ENCODE results near the gene SFTPA2. TPM values are rescaled to one million over a fixed set of nuclear protein-coding genes. Genes with fewer than 3 reads are reported as not detected.
"Not testable (repeated sequence)": the region's sequence is repeated elsewhere in the genome, so short reads cannot be mapped to it uniquely, and the experiment has no call there.

The SFTPA2 gene
- total RNA-seq, 2 donors from 2014 or later = not detected

GRCh38 chr10:79542626-79543025 lies 17.6 kb downstream of the SFTPA2 start:
- no peak for ATAC-seq (replicated peaks)
- Mint-ChIP-seq H3K27ac (peak overlapping the region; percentile 4), H3K4me3 (no peak overlapping the region), H3K36me3 (ENCODE audit: low read depth) (no peaks in the 10 kb centered on the region), H3K4me1 (peaks cover 14% of the 10 kb centered on the region), H3K9me3 (no peaks in the 10 kb centered on the region), H3K27me3 (no peaks in the 10 kb centered on the region)

GRCh38 chr10:79540930-79541329 lies 19.3 kb downstream of the SFTPA2 start:
- H3K4me1 Mint-ChIP-seq; H3K9me3 Mint-ChIP-seq; H3K27ac Mint-ChIP-seq; H3K36me3 Mint-ChIP-seq (ENCODE audit: low read depth); H3K4me3 Mint-ChIP-seq; H3K27me3 Mint-ChIP-seq: not testable (repeated sequence)
- peak; percentile 95 for ATAC-seq (replicated peaks)

GRCh38 chr10:79538311-79538710 lies 21.9 kb downstream of the SFTPA2 start:
- H3K36me3 Mint-ChIP-seq (ENCODE audit: low read depth); ATAC-seq (replicated peaks); H3K4me1 Mint-ChIP-seq; H3K27ac Mint-ChIP-seq; H3K4me3 Mint-ChIP-seq; H3K27me3 Mint-ChIP-seq; H3K9me3 Mint-ChIP-seq: not testable (repeated sequence)

GRCh38 chr10:79533903-79534175 lies 26.4 kb downstream of the SFTPA2 start:
- H3K9me3 Mint-ChIP-seq; H3K36me3 Mint-ChIP-seq (ENCODE audit: low read depth); H3K4me3 Mint-ChIP-seq; H3K4me1 Mint-ChIP-seq; ATAC-seq (replicated peaks); H3K27me3 Mint-ChIP-seq; H3K27ac Mint-ChIP-seq: not testable (repeated sequence)

- H3K27ac Mint-ChIP-seq; H3K27me3 Mint-ChIP-seq; H3K4me3 Mint-ChIP-seq; H3K36me3 Mint-ChIP-seq (ENCODE audit: low read depth); H3K4me1 Mint-ChIP-seq; ATAC-seq (replicated peaks); H3K9me3 Mint-ChIP-seq: not testable (repeated sequence)
Measured at GRCh38 chr10:79533142-79533902, 26.9 kb downstream of the SFTPA2 start.

GRCh38 chr10:79528261-79528660 lies 31.9 kb downstream of the SFTPA2 start:
- ATAC-seq (replicated peaks); H3K36me3 Mint-ChIP-seq (ENCODE audit: low read depth); H3K27ac Mint-ChIP-seq; H3K4me1 Mint-ChIP-seq; H3K4me3 Mint-ChIP-seq; H3K9me3 Mint-ChIP-seq; H3K27me3 Mint-ChIP-seq: not testable (repeated sequence)

- H3K4me1 Mint-ChIP-seq; H3K36me3 Mint-ChIP-seq (ENCODE audit: low read depth); H3K27me3 Mint-ChIP-seq; H3K27ac Mint-ChIP-seq; H3K4me3 Mint-ChIP-seq; H3K9me3 Mint-ChIP-seq: not testable (repeated sequence)
- peak; percentile 35 for ATAC-seq (replicated peaks)
Measured at GRCh38 chr10:79525049-79525710, 35.0 kb downstream of the SFTPA2 start.

GRCh38 chr10:79523157-79523853 lies 36.9 kb downstream of the SFTPA2 start:
- H3K27ac Mint-ChIP-seq; ATAC-seq (replicated peaks): not testable (repeated sequence)

GRCh38 chr10:79522464-79522863 lies 37.7 kb downstream of the SFTPA2 start:
- not testable (repeated sequence) for H3K36me3 Mint-ChIP-seq (ENCODE audit: low read depth); H3K4me3 Mint-ChIP-seq; H3K9me3 Mint-ChIP-seq; H3K4me1 Mint-ChIP-seq; ATAC-seq (replicated peaks); H3K27me3 Mint-ChIP-seq; H3K27ac Mint-ChIP-seq

More at GRCh38 chr10:79523157-79523853, 36.9 kb downstream of the SFTPA2 start:
- not testable (repeated sequence) for H3K4me1 Mint-ChIP-seq; H3K36me3 Mint-ChIP-seq (ENCODE audit: low read depth); H3K9me3 Mint-ChIP-seq; H3K27me3 Mint-ChIP-seq; H3K4me3 Mint-ChIP-seq

GRCh38 chr10:79521751-79522150 lies 38.5 kb downstream of the SFTPA2 start:
- H3K27ac Mint-ChIP-seq; ATAC-seq (replicated peaks); H3K36me3 Mint-ChIP-seq (ENCODE audit: low read depth); H3K4me1 Mint-ChIP-seq; H3K4me3 Mint-ChIP-seq; H3K9me3 Mint-ChIP-seq; H3K27me3 Mint-ChIP-seq: not testable (repeated sequence)

- peaks cover 10% of the 10 kb centered on the region for H3K27me3 Mint-ChIP-seq
- H3K27ac Mint-ChIP-seq; H3K4me3 Mint-ChIP-seq; H3K4me1 Mint-ChIP-seq; ATAC-seq (replicated peaks); H3K36me3 Mint-ChIP-seq (ENCODE audit: low read depth); H3K9me3 Mint-ChIP-seq: not testable (repeated sequence)
Measured at GRCh38 chr10:79517567-79517966, 42.6 kb downstream of the SFTPA2 start.

GRCh38 chr10:79516532-79517205 lies 43.5 kb downstream of the SFTPA2 start:
- not testable (repeated sequence) for H3K4me3 Mint-ChIP-seq; ATAC-seq (replicated peaks); H3K9me3 Mint-ChIP-seq; H3K36me3 Mint-ChIP-seq (ENCODE audit: low read depth); H3K4me1 Mint-ChIP-seq; H3K27ac Mint-ChIP-seq
- H3K27me3 Mint-ChIP-seq = peaks cover 10% of the 10 kb centered on the region

- H3K4me1 Mint-ChIP-seq; H3K27ac Mint-ChIP-seq; H3K36me3 Mint-ChIP-seq (ENCODE audit: low read depth); ATAC-seq (replicated peaks); H3K4me3 Mint-ChIP-seq; H3K9me3 Mint-ChIP-seq: not testable (repeated sequence)
- H3K27me3 Mint-ChIP-seq = peaks cover 10% of the 10 kb centered on the region
Measured at GRCh38 chr10:79511891-79512583, 48.2 kb downstream of the SFTPA2 start, which contains the start of gene EIF5AL1. Gene EIF5AL1 (plus strand): TSS chr10:79512533. CDS start chr10:79512650, 117 bp downstream.

- H3K4me1 Mint-ChIP-seq; H3K4me3 Mint-ChIP-seq; ATAC-seq (replicated peaks); H3K27ac Mint-ChIP-seq; H3K9me3 Mint-ChIP-seq; H3K36me3 Mint-ChIP-seq (ENCODE audit: low read depth): not testable (repeated sequence)
- H3K27me3 Mint-ChIP-seq = peaks cover 11% of the 10 kb centered on the region
Measured at GRCh38 chr10:79509934-79510508, 50.2 kb downstream of the SFTPA2 start.
